Chondrocyte (in vitro differentiated cells): ENCODE measurements around the gene EPC1. TPM values are rescaled to one million over a fixed set of nuclear protein-coding genes. Genes with fewer than 3 reads are reported as not detected.

Source experiments
- DNase-seq: peaks from one replicate; pipeline ENCODE4 v3.0.0; 2021; ENCODE audit warnings: mixed read lengths, low spot score
- H3K27ac Mint-ChIP-seq: one replicate; pipeline ENCODE4 v1.8.0; 2021; ENCODE audit warnings: mild to moderate bottlenecking, moderate library complexity, mixed read lengths; ENCODE audit not compliant: unreplicated experiment
- H3K27me3 Mint-ChIP-seq: 2 replicates; pipeline ENCODE4 v1.8.0; 2021; ENCODE audit warnings: low read depth, mixed read lengths
- H3K36me3 Mint-ChIP-seq: 2 replicates; pipeline ENCODE4 v1.8.0; 2021; ENCODE audit warnings: low read depth, mixed read lengths
- H3K4me1 Mint-ChIP-seq: 2 replicates; pipeline ENCODE4 v1.8.0; 2021; ENCODE audit warnings: low read depth, mild to moderate bottlenecking, mixed read lengths
- H3K4me3 Mint-ChIP-seq: one replicate; pipeline ENCODE4 v1.8.0; 2021; ENCODE audit warnings: mild to moderate bottlenecking, moderate library complexity, mixed read lengths; ENCODE audit not compliant: unreplicated experiment
- H3K9me3 Mint-ChIP-seq: 2 replicates; pipeline ENCODE4 v1.8.0; 2021; ENCODE audit warnings: low read depth, mixed read lengths
- CTCF ChIP-seq: fragments of 200-600 bp; sonication (generic); IDR thresholded peaks from 2 replicates; pipeline ENCODE4 v1.5.0; 2021; ENCODE audit warnings: antibody characterized with exemption, mild to moderate bottlenecking, moderate library complexity
- total RNA-seq: library from RNA; stranded (reverse); gene quantifications from 3 replicates; pipeline ENCODE4 v1.2.1, GENCODE V29; 2021

Gene EPC1
- total RNA-seq, 1 donor from 2014 or later, result 22.0 TPM

GRCh38 chr10:32349199-32349585 is 2.2 kb upstream of the EPC1 start:
- H3K4me3 Mint-ChIP-seq, result no peak overlapping the region
- H3K9me3 Mint-ChIP-seq, result no peaks in the 10 kb centered on the region
- TF ChIP-seq CTCF, result no peak
- no peaks in the 10 kb centered on the region for H3K36me3 Mint-ChIP-seq
- no peak for DNase-seq
- H3K27ac Mint-ChIP-seq, result no peak overlapping the region
- peaks cover 36% of the 10 kb centered on the region for H3K4me1 Mint-ChIP-seq
- no peaks in the 10 kb centered on the region for H3K27me3 Mint-ChIP-seq

- DNase-seq, result no peak
- Mint-ChIP-seq H3K27ac (peak overlapping the region; percentile 23), H3K9me3 (no peaks in the 10 kb centered on the region), H3K4me1 (peaks cover 43% of the 10 kb centered on the region), H3K36me3 (no peaks in the 10 kb centered on the region), H3K4me3 (no peak overlapping the region), H3K27me3 (no peaks in the 10 kb centered on the region)
- TF ChIP-seq CTCF, result no peak
Observed at GRCh38 chr10:32348297-32349198, 1.6 kb upstream of the EPC1 start.

GRCh38 chr10:32347363-32348022 is 535 bp upstream of the EPC1 start:
- peaks cover 37% of the 10 kb centered on the region for H3K4me1 Mint-ChIP-seq
- H3K27me3 Mint-ChIP-seq, result no peaks in the 10 kb centered on the region
- no peaks in the 10 kb centered on the region for H3K36me3 Mint-ChIP-seq
- H3K9me3 Mint-ChIP-seq, result no peaks in the 10 kb centered on the region
- H3K27ac Mint-ChIP-seq, result peak overlapping the region; percentile 79
- H3K4me3 Mint-ChIP-seq, result peak overlapping the region; percentile 73
- no peak for DNase-seq
- TF ChIP-seq CTCF, result peak; percentile 9

- Mint-ChIP-seq H3K27me3 (no peaks in the 10 kb centered on the region), H3K4me3 (peak overlapping the region; percentile 94), H3K9me3 (no peaks in the 10 kb centered on the region), H3K4me1 (peaks cover 46% of the 10 kb centered on the region), H3K27ac (peak overlapping the region; percentile 100), H3K36me3 (no peaks in the 10 kb centered on the region)
- peak; percentile 95 for TF ChIP-seq CTCF
- peak; percentile 98 for DNase-seq
Observed at GRCh38 chr10:32346134-32346550, 816 bp downstream of the EPC1 start.

GRCh38 chr10:32341596-32341995 is 5.4 kb downstream of the EPC1 start:
- H3K4me1 Mint-ChIP-seq, result peaks cover 69% of the 10 kb centered on the region
- no peak for DNase-seq
- H3K9me3 Mint-ChIP-seq, result no peaks in the 10 kb centered on the region
- no peak overlapping the region for H3K4me3 Mint-ChIP-seq
- H3K27ac Mint-ChIP-seq, result peak overlapping the region; percentile 45
- no peaks in the 10 kb centered on the region for H3K27me3 Mint-ChIP-seq
- TF ChIP-seq CTCF, result no peak
- peaks cover 1% of the 10 kb centered on the region for H3K36me3 Mint-ChIP-seq
